Mucosa of rectum (tissue), 2 donors: ENCODE data around the gene TPM1.
"Not testable (repeated sequence)": the region's sequence is repeated elsewhere in the genome, so short reads cannot be mapped to it uniquely, and the experiment has no call there.

Source experiments
- H3K27ac ChIP-seq, 2 donors: one replicate each; pipeline ENCODE4 v1.7.0; 2013; ENCODE audit warnings: inconsistent platforms in 2 of 2, low read depth in 2 of 2, low read length in 2 of 2
- H3K27me3 ChIP-seq, 2 donors: one replicate each; pipeline ENCODE4 v1.7.0; 2013; ENCODE audit warnings: low read length in 2 of 2; ENCODE audit not compliant: control insufficient read depth in 2 of 2, insufficient read depth in 2 of 2
- H3K36me3 ChIP-seq, 2 donors: one replicate each; pipeline ENCODE4 v1.7.0; 2013; ENCODE audit warnings: low read length in 2 of 2; ENCODE audit not compliant: control insufficient read depth in 2 of 2, insufficient read depth in 2 of 2
- H3K4me1 ChIP-seq, 2 donors: one replicate each; pipeline ENCODE4 v1.7.0; 2013; ENCODE audit warnings: low read length in 2 of 2, mild to moderate bottlenecking in 1 of 2; ENCODE audit not compliant: control insufficient read depth in 2 of 2, insufficient read depth in 2 of 2
- H3K4me3 ChIP-seq, 2 donors: one replicate each; pipeline ENCODE4 v1.7.0; 2013; ENCODE audit warnings: low read length in 2 of 2
- H3K9ac ChIP-seq, 2 donors: one replicate each; pipeline ENCODE4 v1.7.0; 2013; ENCODE audit warnings: low read length in 2 of 2, low read depth in 1 of 2, mild to moderate bottlenecking in 1 of 2
- H3K9me3 ChIP-seq, 2 donors: one replicate each; pipeline ENCODE4 v1.7.0; 2013; ENCODE audit warnings: low read length in 2 of 2; ENCODE audit not compliant: control insufficient read depth in 2 of 2
- donor health status: healthy.
- donor health status: Normal muscosa, but diverticular disease.

TPM1 gene

DNA sequence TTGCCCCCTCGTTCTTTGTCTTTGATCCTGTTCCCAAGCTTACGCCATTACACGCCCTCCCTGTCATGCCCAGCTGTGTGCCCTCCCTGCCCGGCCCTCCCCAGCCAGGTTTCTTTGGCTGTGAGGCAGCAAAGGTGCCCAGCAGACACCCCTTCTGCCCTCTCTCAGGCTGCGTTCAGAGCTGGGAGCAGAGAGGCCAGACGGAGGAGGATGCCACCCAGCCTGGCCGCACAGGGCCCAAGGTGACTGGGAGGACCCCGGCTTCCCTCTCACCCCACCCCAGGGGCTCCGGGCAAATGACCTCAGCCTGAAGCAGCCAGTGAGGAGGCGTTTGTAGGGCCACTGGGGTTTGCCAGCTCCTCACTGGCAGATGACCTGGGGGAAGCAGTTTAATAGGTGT, 48.3 kb downstream of the TPM1 start:
- Histone ChIP-seq H3K27ac (no peak overlapping the region), H3K27me3 (no peaks in the 10 kb centered on the region), H3K36me3 (no peaks in the 10 kb centered on the region), H3K9me3 (no peaks in the 10 kb centered on the region), H3K4me1 (peaks cover 6 to 19% of the 10 kb centered on the region in 2 donors), H3K4me3 (no peak overlapping the region), H3K9ac (no peak overlapping the region)

DNA sequence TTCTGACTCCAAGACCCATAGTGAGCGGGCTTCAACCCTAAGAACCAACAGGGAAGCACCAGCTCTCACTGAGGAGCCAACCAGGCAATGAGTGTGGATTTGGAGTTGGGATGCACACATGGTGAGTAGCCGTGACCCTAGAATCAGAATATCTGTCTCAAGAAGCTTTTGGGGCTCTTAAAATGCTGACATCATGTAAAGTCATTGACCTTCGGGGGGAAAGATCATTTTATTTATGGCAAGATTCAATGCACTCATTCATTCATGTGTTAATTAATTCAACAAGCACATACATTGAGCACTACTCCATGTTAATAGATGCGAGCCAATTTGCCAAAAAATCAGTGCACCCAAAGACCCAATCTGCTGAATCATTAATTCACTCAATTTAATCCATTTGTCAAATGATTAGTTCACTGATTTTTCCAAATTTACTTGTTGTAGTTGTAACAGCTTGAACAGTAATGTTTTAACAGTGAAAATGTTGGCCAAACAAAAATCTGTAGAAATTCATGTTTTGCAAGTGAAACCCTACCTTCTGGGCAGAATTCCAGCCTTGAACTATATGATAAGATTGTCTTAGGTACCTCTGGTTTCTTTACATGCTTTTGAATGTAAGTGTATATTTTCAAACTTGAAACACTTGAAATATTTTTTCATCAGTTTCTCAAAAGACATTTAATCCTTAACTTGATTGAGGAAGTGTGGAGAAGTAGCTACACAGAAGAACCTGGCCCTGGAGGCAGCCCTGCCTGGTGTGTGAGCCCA, 49.3 kb downstream of the TPM1 start:
- Histone ChIP-seq H3K9me3 (no peaks in the 10 kb centered on the region), H3K36me3 (no peaks in the 10 kb centered on the region), H3K4me1 (peaks cover 6 to 19% of the 10 kb centered on the region in 2 donors), H3K4me3 (no peak overlapping the region), H3K27me3 (no peaks in the 10 kb centered on the region), H3K27ac (no peak overlapping the region), H3K9ac (no peak overlapping the region)

DNA sequence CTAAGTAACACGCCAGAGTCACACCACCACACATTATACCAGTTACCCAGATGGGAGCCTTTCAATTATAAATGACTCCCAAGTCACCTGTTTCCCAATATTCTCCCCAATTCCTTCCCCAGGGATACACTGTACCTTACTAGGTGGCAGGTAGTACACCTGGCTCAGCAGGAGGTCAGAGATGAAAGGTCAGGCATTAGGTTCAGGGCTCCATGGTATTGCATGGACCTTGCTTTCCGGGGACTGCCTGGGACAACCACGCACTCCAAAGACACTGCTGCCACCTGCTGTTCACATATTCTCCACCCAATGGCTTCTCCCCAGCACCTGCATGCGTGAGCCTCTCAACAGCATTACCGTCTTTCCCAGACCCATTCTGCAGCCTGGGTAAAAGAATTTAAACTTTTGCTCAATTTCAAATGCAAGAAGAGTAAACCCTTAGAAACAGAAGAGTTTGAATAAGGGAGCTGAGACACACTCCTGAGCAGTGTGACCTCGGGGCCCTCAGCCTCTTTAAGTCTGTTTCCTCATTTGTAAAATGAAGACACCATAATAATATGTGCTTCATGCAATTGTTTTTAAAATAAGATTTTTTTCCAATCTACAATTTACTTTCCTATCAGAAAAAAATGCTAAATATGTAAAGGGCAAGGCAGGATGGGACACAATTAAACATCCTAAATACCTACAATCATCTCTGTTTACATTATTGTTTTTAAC, 51.1 kb downstream of the TPM1 start:
- Histone ChIP-seq H3K9ac (peak overlapping the region in 1 of 2 donors; percentile 13), H3K9me3 (no peaks in the 10 kb centered on the region), H3K4me1 (peaks cover 5 to 19% of the 10 kb centered on the region in 2 donors), H3K36me3 (no peaks in the 10 kb centered on the region), H3K27ac (no peak overlapping the region), H3K27me3 (no peaks in the 10 kb centered on the region), H3K4me3 (no peak overlapping the region)

DNA sequence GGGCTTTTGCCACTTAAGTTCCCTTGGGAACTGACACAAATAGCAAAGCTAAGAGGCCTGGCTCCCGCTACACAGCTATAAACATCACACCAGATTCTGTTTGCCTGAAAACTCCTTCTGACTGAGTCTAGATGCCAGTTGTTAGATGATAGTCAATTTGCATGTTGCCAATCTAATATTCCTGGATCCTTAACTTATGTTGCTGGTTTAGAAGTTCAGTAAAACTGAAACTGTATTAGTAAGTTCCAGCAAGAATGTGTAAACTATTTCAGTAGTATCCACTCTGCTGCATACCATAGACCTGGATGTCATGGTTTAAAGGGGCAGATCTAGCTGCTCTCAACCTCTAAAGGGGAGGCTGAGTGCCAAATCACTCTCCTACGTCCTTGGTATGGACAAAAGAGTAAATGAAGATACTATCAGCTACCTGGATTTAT, 52.0 kb downstream of the TPM1 start:
- Histone ChIP-seq H3K36me3 (no peaks in the 10 kb centered on the region), H3K4me3 (no peak overlapping the region), H3K9me3 (no peaks in the 10 kb centered on the region), H3K27me3 (no peaks in the 10 kb centered on the region), H3K4me1 (peaks cover 2 to 11% of the 10 kb centered on the region in 2 donors), H3K27ac (no peak overlapping the region), H3K9ac (no peak overlapping the region)

DNA sequence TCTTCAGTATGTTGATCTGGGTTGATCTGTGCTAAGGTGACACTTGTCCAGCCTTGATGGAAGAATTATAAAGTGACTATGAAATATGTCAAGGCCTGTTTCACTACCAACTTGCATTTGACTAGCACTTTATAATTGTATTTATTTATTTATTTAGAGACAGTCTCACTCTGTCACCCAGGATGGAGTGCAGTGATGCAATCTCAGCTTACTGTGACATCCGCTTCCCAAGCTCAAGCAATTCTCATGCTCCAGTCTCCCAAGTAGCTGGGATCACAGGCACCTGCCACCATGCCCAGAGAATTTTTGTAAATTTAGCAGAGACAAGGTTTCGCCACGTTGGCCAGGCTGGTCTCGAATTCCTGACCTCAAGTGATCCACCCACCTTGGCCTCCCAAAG, 53.6 kb downstream of the TPM1 start:
- H3K36me3 ChIP-seq = no peaks in the 10 kb centered on the region

DNA sequence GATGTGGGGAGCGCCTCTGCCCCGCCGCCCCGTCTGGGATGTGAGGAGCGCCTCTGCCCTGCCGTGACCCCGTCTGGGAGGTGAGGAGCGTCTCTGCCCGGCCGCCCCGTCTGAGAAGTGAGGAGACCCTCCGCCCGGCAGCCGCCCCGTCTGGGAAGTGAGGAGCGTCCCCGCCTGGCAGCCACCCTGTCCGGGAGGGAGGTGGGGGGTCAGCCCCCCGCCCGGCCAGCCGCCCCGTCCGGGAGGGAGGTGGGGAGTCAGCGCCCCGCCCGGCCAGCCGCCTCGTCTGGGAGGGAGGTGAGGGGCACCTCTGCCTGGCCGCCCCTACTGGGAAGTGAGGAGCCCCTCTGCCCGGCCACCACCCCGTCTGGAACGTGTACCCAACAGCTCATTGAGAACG, 56.4 kb downstream of the TPM1 start:
- not testable (repeated sequence) for H3K4me1 ChIP-seq, H3K27ac ChIP-seq, H3K9me3 ChIP-seq, H3K27me3 ChIP-seq, H3K9ac ChIP-seq, H3K36me3 ChIP-seq, H3K4me3 ChIP-seq

More for the DNA sequence above, 53.6 kb downstream of the TPM1 start:
- Histone ChIP-seq H3K27ac (no peak overlapping the region), H3K9me3 (no peaks in the 10 kb centered on the region), H3K4me1 (peaks cover 0 to 7% of the 10 kb centered on the region in 2 donors), H3K27me3 (no peaks in the 10 kb centered on the region), H3K4me3 (no peak overlapping the region), H3K9ac (no peak overlapping the region)

DNA sequence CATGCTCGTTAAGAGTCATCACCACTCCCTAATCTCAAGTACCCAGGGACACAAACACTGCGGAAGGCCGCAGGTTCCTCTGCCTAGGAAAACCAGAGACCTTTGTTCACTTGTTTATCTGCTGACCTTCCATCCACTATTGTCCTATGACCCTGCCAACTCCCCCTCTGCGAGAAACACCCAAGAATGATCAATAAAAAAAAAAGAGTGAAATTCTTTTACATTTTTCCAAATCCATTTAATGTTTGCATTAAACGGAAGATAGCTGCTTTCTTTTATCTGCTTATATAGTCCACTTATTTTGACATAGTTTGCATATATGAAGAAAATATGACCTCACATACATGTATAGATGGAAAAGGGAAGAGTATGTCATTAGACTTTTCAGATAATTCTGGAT, 57.0 kb downstream of the TPM1 start:
- H3K36me3 ChIP-seq, H3K27ac ChIP-seq, H3K27me3 ChIP-seq, H3K9ac ChIP-seq, H3K9me3 ChIP-seq, H3K4me1 ChIP-seq, H3K4me3 ChIP-seq: not testable (repeated sequence)

DNA sequence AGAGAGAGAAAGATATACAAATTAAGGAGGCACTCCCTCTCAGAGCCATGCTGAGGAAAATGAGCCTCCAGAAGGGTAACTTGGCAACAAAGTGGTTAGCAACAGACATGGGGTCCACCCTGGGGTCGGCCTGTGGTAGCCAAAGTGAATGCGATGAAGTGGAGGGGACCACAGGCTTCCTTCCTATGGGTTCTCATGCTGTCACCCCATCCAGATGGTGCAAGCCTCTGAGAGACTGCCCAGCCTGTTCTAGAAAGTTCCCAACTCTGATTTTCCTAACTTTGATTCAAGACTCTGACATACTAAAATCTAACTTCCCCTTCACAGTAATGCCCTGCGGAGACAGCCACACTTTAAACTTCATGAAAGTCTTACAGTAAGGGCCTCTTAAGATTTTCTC, 60.9 kb downstream of the TPM1 start:
- Histone ChIP-seq H3K4me3 (no peak overlapping the region), H3K4me1 (peaks cover 4 to 5% of the 10 kb centered on the region in 2 donors), H3K27ac (no peak overlapping the region), H3K27me3 (no peaks in the 10 kb centered on the region), H3K36me3 (no peaks in the 10 kb centered on the region), H3K9ac (no peak overlapping the region), H3K9me3 (no peaks in the 10 kb centered on the region)

DNA sequence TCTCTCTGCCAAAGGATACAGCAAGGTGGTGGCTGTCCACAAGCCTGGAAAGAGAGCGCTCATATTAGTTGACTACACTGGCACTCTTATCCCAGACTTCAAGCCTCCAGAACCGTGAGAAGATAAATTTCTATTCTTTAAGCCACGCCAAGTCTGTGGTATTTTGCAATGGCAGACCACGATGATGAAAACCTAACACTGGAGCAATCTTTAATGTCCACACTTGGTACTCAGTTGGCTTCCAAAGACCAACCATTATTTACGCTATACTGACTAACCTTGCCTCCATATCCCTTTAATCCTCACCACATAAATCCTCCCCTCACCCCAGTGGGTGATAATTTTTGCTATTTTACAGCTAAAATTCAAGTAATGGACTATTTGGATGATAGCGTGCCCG, 62.2 kb downstream of the TPM1 start:
- H3K9ac ChIP-seq = no peak overlapping the region
- no peak overlapping the region for H3K27ac ChIP-seq
- H3K4me1 ChIP-seq = peaks cover 4 to 5% of the 10 kb centered on the region in 2 donors
- no peaks in the 10 kb centered on the region for H3K9me3 ChIP-seq
- no peaks in the 10 kb centered on the region for H3K27me3 ChIP-seq
- no peak overlapping the region for H3K4me3 ChIP-seq
- no peaks in the 10 kb centered on the region for H3K36me3 ChIP-seq

DNA sequence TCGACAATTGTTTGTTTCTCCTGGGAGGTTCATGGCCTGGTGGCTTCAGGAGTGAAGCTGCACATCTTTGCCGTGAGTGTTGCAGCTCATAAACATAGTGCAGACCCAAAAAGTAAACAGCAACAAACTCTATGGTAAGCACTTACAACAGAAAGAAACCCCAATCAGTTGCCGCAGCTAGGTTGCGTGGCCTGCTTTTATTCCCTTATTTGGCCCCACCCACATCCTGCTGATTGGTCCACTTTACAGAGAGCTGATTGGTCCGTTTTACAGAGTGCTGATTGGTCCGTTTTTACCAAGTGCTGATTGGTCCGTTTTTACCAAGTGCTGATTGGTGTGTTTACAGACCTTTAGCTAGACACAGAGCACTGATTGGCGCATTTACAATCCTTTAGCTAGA, 62.8 kb downstream of the TPM1 start:
- not testable (repeated sequence) for H3K4me1 ChIP-seq, H3K36me3 ChIP-seq, H3K27me3 ChIP-seq, H3K27ac ChIP-seq, H3K9ac ChIP-seq, H3K9me3 ChIP-seq, H3K4me3 ChIP-seq
